ENCODE measurements around the gene GLRA3. TPM values are rescaled to one million over a fixed set of nuclear protein-coding genes. Genes with fewer than 3 reads are reported as not detected.
"Not testable (repeated sequence)": the region's sequence is repeated elsewhere in the genome, so short reads cannot be mapped to it uniquely, and the experiment has no call there.

The GLRA3 gene
- total RNA-seq, 1 donor from 2014 or later: 0.22 TPM

GRCh38 chr4:174805746-174806145, 23.3 kb downstream of the GLRA3 start:
- ChIA-PET POLR2A (no interaction called here), CTCF (no interaction called here)
- H3K27me3 Mint-ChIP-seq: no peaks in the 10 kb centered on the region
- no peak for TF ChIP-seq CTCF (IDR thresholded peaks at IDR 0.05)
- intact Hi-C loops (cut with micrococcal nuclease): no loop called here
- ATAC-seq (ENCODE audit: low read depth): no peak
- no peak overlapping the region for H3K4me3 Mint-ChIP-seq
- peaks cover 2% of the 10 kb centered on the region for H3K9me3 Mint-ChIP-seq
- no peaks in the 10 kb centered on the region for H3K4me1 Mint-ChIP-seq
- DNase-seq: no peak
- no peak overlapping the region for H3K27ac Mint-ChIP-seq
- H3K36me3 Mint-ChIP-seq (ENCODE audit: low read depth): no peaks in the 10 kb centered on the region

- Mint-ChIP-seq H3K4me3 (no peak overlapping the region), H3K9me3 (no peaks in the 10 kb centered on the region), H3K27ac (no peak overlapping the region), H3K27me3 (no peaks in the 10 kb centered on the region), H3K4me1 (no peaks in the 10 kb centered on the region), H3K36me3 (ENCODE audit: low read depth) (no peaks in the 10 kb centered on the region)
- TF ChIP-seq CTCF (IDR thresholded peaks at IDR 0.05): no peak
- POLR2A ChIA-PET: no interaction called here
- intact Hi-C loops (cut with micrococcal nuclease): no loop called here
- no peak for ATAC-seq (ENCODE audit: low read depth)
- CTCF ChIA-PET: no interaction called here
- DNase-seq: no peak
Observed at GRCh38 chr4:174794543-174795094, 34.4 kb downstream of the GLRA3 start.

GRCh38 chr4:174789657-174790056, 39.4 kb downstream of the GLRA3 start:
- no peaks in the 10 kb centered on the region for H3K27me3 Mint-ChIP-seq
- DNase-seq: no peak
- no peaks in the 10 kb centered on the region for H3K9me3 Mint-ChIP-seq
- no peak overlapping the region for H3K27ac Mint-ChIP-seq
- ChIA-PET POLR2A (no interaction called here), CTCF (no interaction called here)
- ATAC-seq (ENCODE audit: low read depth): no peak
- no peak overlapping the region for H3K4me3 Mint-ChIP-seq
- H3K4me1 Mint-ChIP-seq: no peaks in the 10 kb centered on the region
- intact Hi-C loops (cut with micrococcal nuclease): no loop called here
- TF ChIP-seq CTCF (IDR thresholded peaks at IDR 0.05): no peak
- H3K36me3 Mint-ChIP-seq (ENCODE audit: low read depth): no peaks in the 10 kb centered on the region

GRCh38 chr4:174778274-174778986, 50.6 kb downstream of the GLRA3 start:
- H3K4me3 Mint-ChIP-seq; H3K36me3 Mint-ChIP-seq (ENCODE audit: low read depth); CTCF ChIA-PET; H3K4me1 Mint-ChIP-seq; H3K27ac Mint-ChIP-seq; ATAC-seq (ENCODE audit: low read depth); intact Hi-C loops (cut with micrococcal nuclease); H3K9me3 Mint-ChIP-seq; DNase-seq; H3K27me3 Mint-ChIP-seq; POLR2A ChIA-PET: not testable (repeated sequence)

GRCh38 chr4:174775366-174775765, 53.7 kb downstream of the GLRA3 start:
- Mint-ChIP-seq H3K36me3 (ENCODE audit: low read depth) (no peaks in the 10 kb centered on the region), H3K27me3 (no peaks in the 10 kb centered on the region), H3K9me3 (no peaks in the 10 kb centered on the region), H3K27ac (no peak overlapping the region), H3K4me1 (no peaks in the 10 kb centered on the region), H3K4me3 (no peak overlapping the region)
- intact Hi-C loops (cut with micrococcal nuclease): no loop called here
- no peak for DNase-seq
- POLR2A ChIA-PET: no interaction called here
- TF ChIP-seq CTCF (IDR thresholded peaks at IDR 0.05): no peak
- CTCF ChIA-PET: no interaction called here
- ATAC-seq (ENCODE audit: low read depth): no peak
